ENCODE measurements around the gene PRICKLE1.

DNA sequence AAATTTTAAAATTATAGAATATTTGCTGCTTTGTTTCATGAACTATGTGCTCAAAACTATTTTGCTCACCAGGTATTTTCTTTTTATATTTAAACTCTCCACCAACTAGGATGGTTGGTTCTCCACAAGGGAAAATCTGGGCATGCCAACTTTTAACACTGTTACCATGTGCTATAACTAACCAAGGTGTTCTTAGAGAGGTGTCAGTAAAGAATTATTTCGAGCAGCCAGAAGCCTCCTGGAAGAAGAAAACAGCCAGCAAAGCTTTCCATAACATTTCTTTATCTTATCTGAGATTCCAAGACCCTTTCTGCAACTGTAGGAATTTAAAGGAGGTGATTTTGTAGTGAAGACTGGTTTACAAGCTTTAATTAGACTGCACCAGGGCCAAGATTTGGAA is 97.3 kb downstream of the PRICKLE1 start:
- TF ChIP-seq, protein P1, sequence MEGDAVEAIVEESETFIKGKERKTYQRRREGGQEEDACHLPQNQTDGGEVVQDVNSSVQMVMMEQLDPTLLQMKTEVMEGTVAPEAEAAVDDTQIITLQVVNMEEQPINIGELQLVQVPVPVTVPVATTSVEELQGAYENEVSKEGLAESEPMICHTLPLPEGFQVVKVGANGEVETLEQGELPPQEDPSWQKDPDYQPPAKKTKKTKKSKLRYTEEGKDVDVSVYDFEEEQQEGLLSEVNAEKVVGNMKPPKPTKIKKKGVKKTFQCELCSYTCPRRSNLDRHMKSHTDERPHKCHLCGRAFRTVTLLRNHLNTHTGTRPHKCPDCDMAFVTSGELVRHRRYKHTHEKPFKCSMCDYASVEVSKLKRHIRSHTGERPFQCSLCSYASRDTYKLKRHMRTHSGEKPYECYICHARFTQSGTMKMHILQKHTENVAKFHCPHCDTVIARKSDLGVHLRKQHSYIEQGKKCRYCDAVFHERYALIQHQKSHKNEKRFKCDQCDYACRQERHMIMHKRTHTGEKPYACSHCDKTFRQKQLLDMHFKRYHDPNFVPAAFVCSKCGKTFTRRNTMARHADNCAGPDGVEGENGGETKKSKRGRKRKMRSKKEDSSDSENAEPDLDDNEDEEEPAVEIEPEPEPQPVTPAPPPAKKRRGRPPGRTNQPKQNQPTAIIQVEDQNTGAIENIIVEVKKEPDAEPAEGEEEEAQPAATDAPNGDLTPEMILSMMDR (conservative IDR thresholded peaks at IDR 0.05), result no peak
- TF ChIP-seq EZH2 (IDR thresholded peaks at IDR 0.05; ENCODE audit: low read depth), result no peak

Measured in PC-9 (cell line).